A673 (cell line): ENCODE data around the gene TENM3. TPM values are rescaled to one million over a fixed set of nuclear protein-coding genes. Genes with fewer than 3 reads are reported as not detected.

Experiments
- BruUV-seq: library from RNA; stranded (reverse); fragments of 400-500 nt; replicated peaks from 2 replicates; lab custom pipeline; 2021; lab: Mats Ljungman, UMichigan
- CTCF ChIA-PET: fragments of 300-600 bp; sonication (Branson Sonifier 250); formaldehyde crosslinking; loops from one replicate; lab custom pipeline; 2022; ENCODE audit warnings: antibody characterized with exemption; lab: Charles Lee
- POLR2A ChIA-PET: fragments of 300-600 bp; sonication (Branson Sonifier 250); formaldehyde crosslinking; loops from one replicate; lab custom pipeline; 2022; ENCODE audit warnings: antibody characterized with exemption; ENCODE audit not compliant: low non-redundant PET; lab: Charles Lee
- DNase-seq: peaks from one replicate; pipeline ENCODE4 v3.0.0-alpha.2; 2015; ENCODE audit warnings: low spot score
- H3K27ac ChIP-seq: fragments of 200-600 bp; sonication (generic); 2 replicates; pipeline ENCODE4 v1.5.1; 2016; ENCODE audit warnings: mixed run types, low read depth, mild to moderate bottlenecking, mixed read lengths, antibody characterized with exemption, low read length; ENCODE audit not compliant: poor library complexity, severe bottlenecking
- H3K27me3 ChIP-seq: fragments of 200-600 bp; sonication (generic); replicated peaks from 2 replicates; pipeline ENCODE4 v1.6.1; 2017; ENCODE audit warnings: mixed run types, low read depth, mild to moderate bottlenecking, mixed read lengths, antibody characterized with exemption, low read length; ENCODE audit not compliant: insufficient read depth, poor library complexity
- H3K36me3 ChIP-seq: fragments of 200-600 bp; sonication (generic); 2 replicates; pipeline ENCODE4 v1.6.1; 2016; ENCODE audit warnings: mixed run types, mild to moderate bottlenecking, mixed read lengths, antibody characterized with exemption, low read length; ENCODE audit not compliant: insufficient read depth, poor library complexity, severe bottlenecking
- H3K4me1 ChIP-seq: fragments of 200-600 bp; sonication (generic); 2 replicates; pipeline ENCODE4 v1.6.1; 2017; ENCODE audit warnings: mixed run types, mild to moderate bottlenecking, mixed read lengths, antibody characterized with exemption, low read length; ENCODE audit not compliant: insufficient read depth, poor library complexity, severe bottlenecking
- H3K4me3 ChIP-seq: fragments of 200-600 bp; sonication (generic); 2 replicates; pipeline ENCODE4 v1.5.1; 2016; ENCODE audit warnings: low read depth, mixed run types, mild to moderate bottlenecking, mixed read lengths, low read length; ENCODE audit not compliant: poor library complexity, severe bottlenecking
- H3K9me3 ChIP-seq: fragments of 200-600 bp; sonication (generic); 2 replicates; pipeline ENCODE4 v1.6.1; 2016; ENCODE audit warnings: mixed run types, low read depth, mild to moderate bottlenecking, mixed read lengths, antibody characterized with exemption, low read length; ENCODE audit not compliant: poor library complexity, severe bottlenecking
- EZH2 ChIP-seq: fragments of 200-600 bp; sonication (generic); IDR thresholded peaks from 2 replicates; pipeline ENCODE4 v1.6.1; 2017; ENCODE audit warnings: borderline replicate concordance, low read depth, mild to moderate bottlenecking, mixed read lengths, antibody characterized with exemption, low read length; ENCODE audit not compliant: poor library complexity, severe bottlenecking
- intact Hi-C: fragments of 100-400 bp; cut with micrococcal nuclease; formaldehyde crosslinking; loops from one replicate; pipeline ENCODE4 v1.10.0; 2022; ENCODE audit not compliant: unreplicated experiment
- total RNA-seq: library from RNA; stranded (reverse); gene quantifications from 2 replicates; pipeline ENCODE4 v1.2.3, GENCODE V29; 2021
- TF ChIP-seq, protein P1 (sequence below): fragments of 300-800, 200-600 bp; sonication (generic); conservative IDR thresholded peaks from 2 replicates; pipeline ENCODE4 v1.5.1; 2017; ENCODE audit warnings: low read depth, mild to moderate bottlenecking, antibody characterized with exemption, low read length, moderate library complexity, mixed read lengths

The TENM3 gene
- total RNA-seq, 1 experiment from 2014 or later = 26.4 TPM

DNA sequence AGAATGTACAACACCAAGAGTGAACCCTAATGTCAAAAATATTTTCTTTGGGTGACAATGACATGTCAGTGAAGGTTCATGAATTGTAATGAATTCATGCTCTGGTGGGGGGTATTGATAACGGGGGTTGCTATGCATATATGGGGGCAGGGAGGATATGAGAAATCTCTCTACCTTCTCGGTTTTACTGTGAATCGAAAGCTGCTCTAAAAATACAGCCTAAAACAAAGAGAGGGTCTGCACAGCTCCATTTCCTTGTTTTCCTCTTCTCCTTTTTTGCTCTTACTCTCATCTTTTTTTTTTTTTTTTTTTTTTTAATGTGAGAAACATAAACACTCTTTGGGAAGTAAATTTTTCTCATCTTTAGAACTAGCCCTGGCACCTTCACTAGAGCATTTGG is 588.2 kb downstream of the TENM3 start:
- H3K4me3 ChIP-seq = no peak overlapping the region
- ChIA-PET CTCF (no interaction called here), POLR2A (no interaction called here)
- DNase-seq = no peak
- no peak for TF ChIP-seq EZH2
- BruUV-seq = no TSS peak
- peaks cover 5% of the 10 kb centered on the region for H3K27me3 ChIP-seq
- H3K27ac ChIP-seq = no peak overlapping the region
- H3K4me1 ChIP-seq = no peaks in the 10 kb centered on the region
- intact Hi-C loops = no loop called here
- no peaks in the 10 kb centered on the region for H3K36me3 ChIP-seq
- H3K9me3 ChIP-seq = no peaks in the 10 kb centered on the region

- H3K27ac ChIP-seq = no peak overlapping the region
- peaks cover 5% of the 10 kb centered on the region for H3K27me3 ChIP-seq
- DNase-seq = no peak
- POLR2A ChIA-PET = no interaction called here
- H3K9me3 ChIP-seq = no peaks in the 10 kb centered on the region
- CTCF ChIA-PET = no interaction called here
- no peak for TF ChIP-seq EZH2
- TF ChIP-seq, protein P1, sequence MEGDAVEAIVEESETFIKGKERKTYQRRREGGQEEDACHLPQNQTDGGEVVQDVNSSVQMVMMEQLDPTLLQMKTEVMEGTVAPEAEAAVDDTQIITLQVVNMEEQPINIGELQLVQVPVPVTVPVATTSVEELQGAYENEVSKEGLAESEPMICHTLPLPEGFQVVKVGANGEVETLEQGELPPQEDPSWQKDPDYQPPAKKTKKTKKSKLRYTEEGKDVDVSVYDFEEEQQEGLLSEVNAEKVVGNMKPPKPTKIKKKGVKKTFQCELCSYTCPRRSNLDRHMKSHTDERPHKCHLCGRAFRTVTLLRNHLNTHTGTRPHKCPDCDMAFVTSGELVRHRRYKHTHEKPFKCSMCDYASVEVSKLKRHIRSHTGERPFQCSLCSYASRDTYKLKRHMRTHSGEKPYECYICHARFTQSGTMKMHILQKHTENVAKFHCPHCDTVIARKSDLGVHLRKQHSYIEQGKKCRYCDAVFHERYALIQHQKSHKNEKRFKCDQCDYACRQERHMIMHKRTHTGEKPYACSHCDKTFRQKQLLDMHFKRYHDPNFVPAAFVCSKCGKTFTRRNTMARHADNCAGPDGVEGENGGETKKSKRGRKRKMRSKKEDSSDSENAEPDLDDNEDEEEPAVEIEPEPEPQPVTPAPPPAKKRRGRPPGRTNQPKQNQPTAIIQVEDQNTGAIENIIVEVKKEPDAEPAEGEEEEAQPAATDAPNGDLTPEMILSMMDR = no peak
- intact Hi-C loops = no loop called here
- no peaks in the 10 kb centered on the region for H3K36me3 ChIP-seq
- no peaks in the 10 kb centered on the region for H3K4me1 ChIP-seq
- no TSS peak for BruUV-seq
- no peak overlapping the region for H3K4me3 ChIP-seq
Measured at GRCh38 chr4:182832352-182833120, 589.3 kb downstream of the TENM3 start.

GRCh38 chr4:182835006-182835740 is 592.0 kb downstream of the TENM3 start:
- Histone ChIP-seq H3K4me1 (no peaks in the 10 kb centered on the region), H3K27me3 (peaks cover 3% of the 10 kb centered on the region), H3K9me3 (no peaks in the 10 kb centered on the region), H3K27ac (no peak overlapping the region), H3K36me3 (no peaks in the 10 kb centered on the region), H3K4me3 (no peak overlapping the region)
- POLR2A ChIA-PET = no interaction called here
- CTCF ChIA-PET = no interaction called here
- intact Hi-C loops = no loop called here
- DNase-seq = no peak
- BruUV-seq = no TSS peak
- no peak for TF ChIP-seq EZH2
- TF ChIP-seq, protein P1 = 0 out of 2 replicates have a peak, but pooled peaks have one; percentile 20
